ENCODE results near the gene CAMK1.

DNA sequence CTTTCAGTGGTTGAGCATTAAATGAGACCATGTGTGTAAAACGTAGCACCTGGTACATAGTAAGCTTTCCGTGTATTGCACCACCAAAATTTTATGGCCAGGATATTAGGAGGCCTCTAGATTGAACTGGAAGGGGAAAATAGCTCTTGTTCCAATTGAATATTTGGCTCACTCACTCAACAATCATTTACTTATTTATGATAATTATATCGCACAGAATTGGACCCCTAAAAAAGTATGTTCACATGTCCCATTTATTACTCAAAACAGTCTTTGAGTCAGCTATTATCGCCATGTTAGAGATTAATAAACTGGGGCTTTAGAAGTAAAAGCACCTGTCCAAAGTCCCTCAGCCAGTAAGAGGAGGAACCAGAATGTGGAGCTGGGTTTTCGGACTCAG, 35.2 kb upstream of the CAMK1 start:
- TF ChIP-seq RAD21 (IDR thresholded peaks at IDR 0.05; ENCODE audit: low read depth) (no peak), POLR2A (IDR thresholded peaks at IDR 0.05; ENCODE audit: borderline replicate concordance, extremely low read depth, insufficient read depth, insufficient read length) (no peak), EZH2 (IDR thresholded peaks at IDR 0.05) (no peak), ZFX (IDR thresholded peaks at IDR 0.05) (no peak), YY1 (IDR thresholded peaks at IDR 0.05; ENCODE audit: extremely low read depth, insufficient replicate concordance, low read depth, low read length) (no peak), POLR2AphosphoS5 (IDR thresholded peaks at IDR 0.05; ENCODE audit: low read depth, low read length) (no peak), SRF (IDR thresholded peaks at IDR 0.05; ENCODE audit: low read depth) (no peak), TCF7L2 (IDR thresholded peaks at IDR 0.05; ENCODE audit: borderline replicate concordance, extremely low read depth, insufficient read depth, insufficient read length) (no peak), SIN3A (IDR thresholded peaks at IDR 0.05; ENCODE audit: low read depth) (no peak)
- TF ChIP-seq, protein P1, sequence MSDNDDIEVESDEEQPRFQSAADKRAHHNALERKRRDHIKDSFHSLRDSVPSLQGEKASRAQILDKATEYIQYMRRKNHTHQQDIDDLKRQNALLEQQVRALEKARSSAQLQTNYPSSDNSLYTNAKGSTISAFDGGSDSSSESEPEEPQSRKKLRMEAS (IDR thresholded peaks at IDR 0.05): no peak
- TF ChIP-seq, protein P2, sequence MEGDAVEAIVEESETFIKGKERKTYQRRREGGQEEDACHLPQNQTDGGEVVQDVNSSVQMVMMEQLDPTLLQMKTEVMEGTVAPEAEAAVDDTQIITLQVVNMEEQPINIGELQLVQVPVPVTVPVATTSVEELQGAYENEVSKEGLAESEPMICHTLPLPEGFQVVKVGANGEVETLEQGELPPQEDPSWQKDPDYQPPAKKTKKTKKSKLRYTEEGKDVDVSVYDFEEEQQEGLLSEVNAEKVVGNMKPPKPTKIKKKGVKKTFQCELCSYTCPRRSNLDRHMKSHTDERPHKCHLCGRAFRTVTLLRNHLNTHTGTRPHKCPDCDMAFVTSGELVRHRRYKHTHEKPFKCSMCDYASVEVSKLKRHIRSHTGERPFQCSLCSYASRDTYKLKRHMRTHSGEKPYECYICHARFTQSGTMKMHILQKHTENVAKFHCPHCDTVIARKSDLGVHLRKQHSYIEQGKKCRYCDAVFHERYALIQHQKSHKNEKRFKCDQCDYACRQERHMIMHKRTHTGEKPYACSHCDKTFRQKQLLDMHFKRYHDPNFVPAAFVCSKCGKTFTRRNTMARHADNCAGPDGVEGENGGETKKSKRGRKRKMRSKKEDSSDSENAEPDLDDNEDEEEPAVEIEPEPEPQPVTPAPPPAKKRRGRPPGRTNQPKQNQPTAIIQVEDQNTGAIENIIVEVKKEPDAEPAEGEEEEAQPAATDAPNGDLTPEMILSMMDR (IDR thresholded peaks at IDR 0.05 in 2 of 3, conservative IDR thresholded peaks at IDR 0.05 in 1 of 3; ENCODE audit: borderline replicate concordance in 1 of 3, insufficient read depth in 1 of 3, low read depth in 2 of 3, low read length in 2 of 3): no peak
- TF ChIP-seq, protein P3, sequence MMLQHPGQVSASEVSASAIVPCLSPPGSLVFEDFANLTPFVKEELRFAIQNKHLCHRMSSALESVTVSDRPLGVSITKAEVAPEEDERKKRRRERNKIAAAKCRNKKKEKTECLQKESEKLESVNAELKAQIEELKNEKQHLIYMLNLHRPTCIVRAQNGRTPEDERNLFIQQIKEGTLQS (IDR thresholded peaks at IDR 0.05): no peak
- TF ChIP-seq, protein P4, sequence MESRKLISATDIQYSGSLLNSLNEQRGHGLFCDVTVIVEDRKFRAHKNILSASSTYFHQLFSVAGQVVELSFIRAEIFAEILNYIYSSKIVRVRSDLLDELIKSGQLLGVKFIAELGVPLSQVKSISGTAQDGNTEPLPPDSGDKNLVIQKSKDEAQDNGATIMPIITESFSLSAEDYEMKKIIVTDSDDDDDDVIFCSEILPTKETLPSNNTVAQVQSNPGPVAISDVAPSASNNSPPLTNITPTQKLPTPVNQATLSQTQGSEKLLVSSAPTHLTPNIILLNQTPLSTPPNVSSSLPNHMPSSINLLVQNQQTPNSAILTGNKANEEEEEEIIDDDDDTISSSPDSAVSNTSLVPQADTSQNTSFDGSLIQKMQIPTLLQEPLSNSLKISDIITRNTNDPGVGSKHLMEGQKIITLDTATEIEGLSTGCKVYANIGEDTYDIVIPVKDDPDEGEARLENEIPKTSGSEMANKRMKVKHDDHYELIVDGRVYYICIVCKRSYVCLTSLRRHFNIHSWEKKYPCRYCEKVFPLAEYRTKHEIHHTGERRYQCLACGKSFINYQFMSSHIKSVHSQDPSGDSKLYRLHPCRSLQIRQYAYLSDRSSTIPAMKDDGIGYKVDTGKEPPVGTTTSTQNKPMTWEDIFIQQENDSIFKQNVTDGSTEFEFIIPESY (IDR thresholded peaks at IDR 0.05; ENCODE audit: extremely low read depth, insufficient replicate concordance, low read length): no peak
